Inflammatory macrophage (primary cell): ENCODE results near the gene OR4D10.

Source experiments
- DNase-seq, 2 donors: peaks; one replicate each; pipeline ENCODE4 v3.0.0-alpha.2; 2020 to 2022

The OR4D10 gene

GRCh38 chr11:59528711-59529110 lies 55.6 kb downstream of the OR4D10 start:
- DNase-seq: no peak
